Loucy (cell line): ENCODE results near the gene TDRD7.

Experiments
- H2AFZ ChIP-seq: fragments of 200-600 bp; sonication (generic); 2 replicates; pipeline ENCODE4 v1.6.0; 2016; ENCODE audit warnings: antibody characterized with exemption, mild to moderate bottlenecking, low read length, moderate library complexity
- H3F3A ChIP-seq: fragments of 200-600 bp; 2 replicates; pipeline ENCODE4 v1.6.0; 2016; ENCODE audit warnings: antibody characterized with exemption, low read depth, mild to moderate bottlenecking
- H3K27me3 ChIP-seq: fragments of 200-600 bp; sonication (generic); 2 replicates; pipeline ENCODE4 v1.6.1; 2014; ENCODE audit warnings: low read length, mild to moderate bottlenecking; ENCODE audit not compliant: insufficient read depth, poor library complexity, severe bottlenecking
- H3K36me3 ChIP-seq: fragments of 200-600 bp; sonication (generic); 2 replicates; pipeline ENCODE4 v1.6.1; 2016; ENCODE audit warnings: low read length; ENCODE audit not compliant: insufficient read depth
- H3K4me1 ChIP-seq: fragments of 200-600 bp; sonication (generic); 2 replicates; pipeline ENCODE4 v1.5.1; 2014; ENCODE audit warnings: low read length, mild to moderate bottlenecking; ENCODE audit not compliant: insufficient read depth, poor library complexity, severe bottlenecking
- H3K4me2 ChIP-seq: fragments of 200-600 bp; sonication (generic); 2 replicates; pipeline ENCODE4 v1.6.0; 2014; ENCODE audit warnings: antibody characterized with exemption, low read length, low read depth, mild to moderate bottlenecking; ENCODE audit not compliant: poor library complexity, severe bottlenecking
- H3K4me3 ChIP-seq: fragments of 200-600 bp; sonication (generic); 2 replicates; pipeline ENCODE4 v1.5.1; 2014; ENCODE audit warnings: low read length, mild to moderate bottlenecking, mixed read lengths; ENCODE audit not compliant: poor library complexity, severe bottlenecking
- H3K79me2 ChIP-seq: fragments of 200-600 bp; sonication (generic); 2 replicates; pipeline ENCODE4 v1.6.1; 2014; ENCODE audit warnings: low read length; ENCODE audit not compliant: insufficient read depth
- H3K9ac ChIP-seq: fragments of 200-600 bp; sonication (generic); 2 replicates; pipeline ENCODE4 v1.6.0; 2014; ENCODE audit warnings: mild to moderate bottlenecking, low read depth, low read length, moderate library complexity; ENCODE audit not compliant: poor library complexity, severe bottlenecking
- H3K9me2 ChIP-seq: fragments of 200-600 bp; sonication (generic); replicated peaks from 2 replicates; pipeline ENCODE4 v1.6.1; 2016; ENCODE audit warnings: low read depth, low read length, mixed read lengths
- H3K9me3 ChIP-seq: fragments of 200-600 bp; sonication (generic); 2 replicates; pipeline ENCODE4 v1.6.1; 2014; ENCODE audit warnings: mild to moderate bottlenecking, antibody characterized with exemption, low read length, low read depth; ENCODE audit not compliant: insufficient read depth
- H4K20me1 ChIP-seq: fragments of 200-600 bp; sonication (generic); 2 replicates; pipeline ENCODE4 v1.6.0; 2014; ENCODE audit warnings: antibody characterized with exemption, low read length, mild to moderate bottlenecking; ENCODE audit not compliant: insufficient read depth, poor library complexity, severe bottlenecking
- CTCF ChIP-seq: fragments of 200-600 bp; sonication (generic); conservative IDR thresholded peaks from 2 replicates; pipeline ENCODE4 v1.5.1; 2014; ENCODE audit warnings: mild to moderate bottlenecking, antibody characterized with exemption, low read length
- EZH2phosphoT487 ChIP-seq: fragments of 200-600 bp; IDR thresholded peaks from 2 replicates; pipeline ENCODE4 v1.6.1; 2018; ENCODE audit warnings: antibody characterized with exemption, mild to moderate bottlenecking, moderate library complexity, borderline replicate concordance

The TDRD7 gene

DNA sequence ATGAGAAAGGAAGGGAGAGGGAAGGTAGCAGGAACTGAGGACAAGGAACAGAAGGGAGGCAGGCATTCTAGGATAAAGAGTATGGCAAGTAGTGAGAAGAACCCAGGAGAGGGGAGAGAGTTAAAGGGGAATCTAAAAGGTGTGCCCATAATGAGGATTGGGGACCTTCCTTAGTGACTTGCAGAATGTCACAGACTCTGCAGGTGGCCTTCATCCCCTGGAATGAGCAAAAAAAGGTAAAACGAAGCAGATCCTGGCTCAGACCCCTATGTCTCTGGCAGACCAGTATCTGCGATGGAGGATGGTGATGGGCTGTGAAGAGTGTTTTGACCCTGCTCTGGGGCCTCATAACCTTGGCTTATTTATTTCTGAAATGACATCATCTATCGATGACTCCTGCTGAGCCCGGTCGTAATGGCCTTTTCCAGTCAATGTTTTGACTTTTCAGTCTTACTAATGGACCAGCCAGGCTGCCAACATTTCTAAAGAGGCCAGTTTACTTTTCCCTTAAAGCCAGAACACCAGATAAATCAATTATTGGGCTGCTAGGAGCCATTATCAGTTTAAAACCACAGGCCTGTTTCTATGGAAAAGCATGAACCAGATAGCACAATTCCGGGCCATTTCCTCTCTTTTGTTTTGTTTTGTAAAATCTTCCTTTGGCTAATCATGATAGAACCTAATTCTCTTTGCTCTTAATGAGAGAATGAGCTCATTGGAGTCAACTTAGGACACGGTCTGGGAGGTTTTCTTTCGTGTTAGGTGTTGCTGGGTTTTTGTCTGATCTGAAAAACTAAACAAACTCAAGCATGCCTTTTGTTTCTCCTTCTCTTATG, 92.7 kb downstream of the TDRD7 start:
- peaks cover 21% of the 10 kb centered on the region for H3K27me3 ChIP-seq
- H2AFZ ChIP-seq: no peak overlapping the region
- H3K36me3 ChIP-seq: no peaks in the 10 kb centered on the region
- H3K4me3 ChIP-seq: no peak overlapping the region
- 0 out of 2 replicates have a peak, but pooled peaks cover 3% of the 10 kb centered on the region for H3F3A ChIP-seq
- no peaks in the 10 kb centered on the region for H3K79me2 ChIP-seq
- H3K9ac ChIP-seq: no peak overlapping the region
- H3K9me3 ChIP-seq: no peaks in the 10 kb centered on the region
- peaks cover 6% of the 10 kb centered on the region for H3K4me1 ChIP-seq
- TF ChIP-seq CTCF (no peak), EZH2phosphoT487 (no peak)
- no peaks in the 10 kb centered on the region for H4K20me1 ChIP-seq
- H3K9me2 ChIP-seq: no peaks in the 10 kb centered on the region
- H3K4me2 ChIP-seq: no peak overlapping the region

DNA sequence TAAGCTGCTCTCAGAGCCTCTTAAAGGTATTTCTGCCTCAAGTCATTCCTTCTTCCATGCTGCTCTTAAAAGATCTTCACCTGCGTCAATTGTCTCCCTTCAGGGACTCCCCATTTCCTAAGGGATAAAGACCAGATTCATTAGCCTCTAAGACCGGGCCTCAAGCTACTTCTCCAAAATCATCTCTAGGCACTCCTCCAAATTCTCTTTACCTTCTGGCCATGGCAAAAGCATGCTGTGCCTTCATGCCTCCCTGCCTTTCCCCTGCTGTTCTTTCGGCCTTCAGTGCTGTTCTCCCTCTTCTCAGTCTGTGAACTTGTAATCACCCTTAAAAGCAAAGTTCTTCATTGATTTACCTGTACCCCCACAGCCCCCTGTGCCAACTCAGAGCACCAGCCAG, 93.9 kb downstream of the TDRD7 start:
- H3K9me3 ChIP-seq: no peaks in the 10 kb centered on the region
- H3K9me2 ChIP-seq: no peaks in the 10 kb centered on the region
- H3K27me3 ChIP-seq: peaks cover 16% of the 10 kb centered on the region
- peaks cover 5% of the 10 kb centered on the region for H3K4me1 ChIP-seq
- H3K36me3 ChIP-seq: no peaks in the 10 kb centered on the region
- no peak overlapping the region for H3K4me3 ChIP-seq
- H3F3A ChIP-seq: no peaks in the 10 kb centered on the region
- no peak overlapping the region for H2AFZ ChIP-seq
- no peak overlapping the region for H3K4me2 ChIP-seq
- TF ChIP-seq CTCF (no peak), EZH2phosphoT487 (no peak)
- H4K20me1 ChIP-seq: no peaks in the 10 kb centered on the region
- H3K79me2 ChIP-seq: no peaks in the 10 kb centered on the region
- H3K9ac ChIP-seq: no peak overlapping the region

- peaks cover 11% of the 10 kb centered on the region for H3K27me3 ChIP-seq
Observed at GRCh38 chr9:97506306-97506705, 94.4 kb downstream of the TDRD7 start.

More at GRCh38 chr9:97506306-97506705, 94.4 kb downstream of the TDRD7 start:
- H3K36me3 ChIP-seq: no peaks in the 10 kb centered on the region
- no peaks in the 10 kb centered on the region for H3K9me3 ChIP-seq
- no peaks in the 10 kb centered on the region for H3K9me2 ChIP-seq
- H3K9ac ChIP-seq: no peak overlapping the region
- no peaks in the 10 kb centered on the region for H3K79me2 ChIP-seq
- H4K20me1 ChIP-seq: no peaks in the 10 kb centered on the region
- H3K4me1 ChIP-seq: peaks cover under 1% of the 10 kb centered on the region
- TF ChIP-seq EZH2phosphoT487 (no peak), CTCF (no peak)
- no peaks in the 10 kb centered on the region for H3F3A ChIP-seq
- H3K4me3 ChIP-seq: no peak overlapping the region
- no peak overlapping the region for H3K4me2 ChIP-seq
- H2AFZ ChIP-seq: no peak overlapping the region
